Measurements from ENCODE around the gene NUDT13. TPM values are rescaled to one million over a fixed set of nuclear protein-coding genes. Genes with fewer than 3 reads are reported as not detected.

The NUDT13 gene
- total and polyA plus RNA-seq, 9 of the 15 experiments (the other 6 are each of a cell fraction or from before 2014, with no cell fraction given): 4.7 to 11.1 (median 5.6) TPM

DNA sequence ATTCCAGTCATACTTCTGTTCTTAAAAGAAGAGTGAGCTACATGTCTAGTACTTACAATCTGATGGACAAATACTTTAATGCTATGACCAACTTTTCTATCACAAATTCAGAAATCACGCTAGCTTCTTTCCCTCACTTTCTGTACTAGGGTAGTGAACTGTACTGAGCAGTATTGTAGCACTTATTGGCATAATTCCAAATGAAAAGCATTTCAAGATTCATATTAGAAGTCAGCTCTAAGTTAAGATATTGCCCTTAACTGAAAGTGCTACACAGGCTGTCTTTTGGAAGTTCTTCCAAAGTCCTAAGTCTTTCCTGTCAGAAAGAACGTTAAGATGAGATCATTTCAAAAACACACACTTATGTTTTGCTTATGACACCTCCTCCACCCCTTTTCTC lies 27.0 kb upstream of the NUDT13 start:
- peaks cover 3% of the 10 kb centered on the region; the same call in 2 of the 3 replicates for H3K36me3 ChIP-seq (ENCODE audit: control insufficient read depth, insufficient read depth, low read length)
- H3K4me1 ChIP-seq (replicated peaks in 1 of 2; ENCODE audit: control insufficient read depth in 2 of 2, insufficient read depth in 2 of 2, low read length in 2 of 2): peaks cover 4 to 22% of the 10 kb centered on the region in 2 experiments; a peak in 3 of 5 replicates
- H4K20me1 ChIP-seq (replicated peaks; ENCODE audit: control insufficient read depth, insufficient read depth, low read length): peaks cover 24% of the 10 kb centered on the region
- ChIA-PET POLR2A (interaction anchor here (1.0 to 3.5 kb wide), 3 partner anchors 10 to 18 kb away, joined by 3 to 45 read pairs (median 4); partner anchors contain the start of gene P4HA1), CTCF (ENCODE audit: low intra/inter-chr PET ratio) (no interaction called here)
- H3K27me3 ChIP-seq (ENCODE audit: control insufficient read depth in 2 of 2, insufficient read depth in 2 of 2, low read length in 2 of 2): no peaks in the 10 kb centered on the region
- no peaks in the 10 kb centered on the region for H3K9me1 ChIP-seq (ENCODE audit: control insufficient read depth, insufficient read depth, low read length)
- TF ChIP-seq ATF7 (IDR thresholded peaks at IDR 0.05) (0 out of 2 replicates have a peak, but pooled peaks have one; percentile 13), ZNF780A (CRISPR knock-in tag; IDR thresholded peaks at IDR 0.05) (no peak), NFIC (IDR thresholded peaks at IDR 0.05) (peak; percentile 76)
- H2AFZ ChIP-seq (ENCODE audit: low read depth, low read length): no peak overlapping the region
- WGBS (ENCODE audit: insufficient coverage, low coverage, missing lambda C conversion rate): 38% methylated on average over 2 of the region's 2 CpGs
- H3K27ac ChIP-seq (ENCODE audit: extremely low read depth, low read depth, low read length): peak overlapping the region; percentile 0; the same call in 1 of the 3 replicates
- BruUV-seq (replicated peaks): no TSS peak
- in situ Hi-C loops (cut with MboI): no loop called here
- H3K9me3 ChIP-seq (replicated peaks; ENCODE audit: control insufficient read depth, insufficient read depth, low read depth, low read length): no peaks in the 10 kb centered on the region
- no peak overlapping the region for H3K9ac ChIP-seq (ENCODE audit: insufficient read depth in 1 of 2, low read depth in 2 of 2, low read length in 2 of 2)
- peak; percentile 32 for FAIRE-seq
- no peak; the same call in 2 of the 3 replicates for ATAC-seq
- H3K4me3 ChIP-seq: no peak overlapping the region
- DNase-seq (ENCODE audit: extremely low read depth in 1 of 4, low spot score in 3 of 4): no peak
- intact Hi-C loops (cut with micrococcal nuclease): no loop called here
- no peak overlapping the region for H3K4me2 ChIP-seq (ENCODE audit: insufficient read depth, low read length)
- H3K79me2 ChIP-seq (ENCODE audit: control insufficient read depth, insufficient read depth, low read length): peaks cover 92% of the 10 kb centered on the region

DNA sequence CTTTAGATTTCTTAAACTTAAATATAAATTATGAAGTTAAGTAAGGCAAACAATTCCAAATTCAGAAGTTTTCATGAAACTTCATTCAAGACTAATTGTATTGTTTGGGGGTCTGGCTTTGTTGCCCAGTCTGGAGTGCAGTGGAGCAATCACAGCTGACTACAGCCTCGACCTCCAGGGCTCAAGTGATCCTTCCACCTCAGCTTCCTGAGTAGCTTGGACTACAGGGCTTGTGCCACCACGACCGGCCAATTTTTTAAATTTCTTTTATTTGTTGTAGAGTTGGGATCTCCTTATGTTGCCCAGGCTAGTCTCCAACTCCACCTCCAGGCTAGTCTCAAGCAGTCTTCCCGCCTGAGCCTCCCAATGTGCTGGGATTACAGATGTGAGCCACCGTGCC lies 26.0 kb upstream of the NUDT13 start:
- peaks cover 3% of the 10 kb centered on the region; the same call in 2 of the 3 replicates for H3K36me3 ChIP-seq (ENCODE audit: control insufficient read depth, insufficient read depth, low read length)
- peaks cover 27% of the 10 kb centered on the region for H4K20me1 ChIP-seq (replicated peaks; ENCODE audit: control insufficient read depth, insufficient read depth, low read length)
- H3K27ac ChIP-seq (ENCODE audit: extremely low read depth, low read depth, low read length): no peak overlapping the region
- H3K4me1 ChIP-seq (replicated peaks in 1 of 2; ENCODE audit: control insufficient read depth in 2 of 2, insufficient read depth in 2 of 2, low read length in 2 of 2): peaks cover 4 to 24% of the 10 kb centered on the region in 2 experiments; a peak in 3 of 5 replicates
- intact Hi-C loops (cut with micrococcal nuclease) (no loop called here), in situ Hi-C loops (cut with MboI) (no loop called here)
- TF ChIP-seq PHB (CRISPR knock-in tag; IDR thresholded peaks at IDR 0.05) (no peak), ZNF41 (CRISPR knock-in tag; conservative IDR thresholded peaks at IDR 0.05) (no peak), ZNF121 (CRISPR knock-in tag; conservative IDR thresholded peaks at IDR 0.05) (peak; percentile 30; the same call in 1 of the 2 replicates), MAFK (IDR thresholded peaks at IDR 0.05; ENCODE audit: low read length) (no peak)
- WGBS (ENCODE audit: insufficient coverage, low coverage, missing lambda C conversion rate): 68% methylated on average over 5 of the region's 5 CpGs
- no peaks in the 10 kb centered on the region for H3K27me3 ChIP-seq (ENCODE audit: control insufficient read depth in 2 of 2, insufficient read depth in 2 of 2, low read length in 2 of 2)
- FAIRE-seq (no peak), ATAC-seq (no peak), DNase-seq (ENCODE audit: extremely low read depth in 1 of 4, low spot score in 3 of 4) (no peak)
- no peak overlapping the region for H3K9ac ChIP-seq (ENCODE audit: insufficient read depth in 1 of 2, low read depth in 2 of 2, low read length in 2 of 2)
- H2AFZ ChIP-seq (ENCODE audit: low read depth, low read length): no peak overlapping the region
- no peaks in the 10 kb centered on the region for H3K9me1 ChIP-seq (ENCODE audit: control insufficient read depth, insufficient read depth, low read length)
- no TSS peak for BruUV-seq (replicated peaks)
- peaks cover 94% of the 10 kb centered on the region for H3K79me2 ChIP-seq (ENCODE audit: control insufficient read depth, insufficient read depth, low read length)
- ChIA-PET CTCF (ENCODE audit: low intra/inter-chr PET ratio) (no interaction called here), POLR2A (interaction anchor here (1.3 to 3.5 kb wide), 3 partner anchors 10 to 23 kb away, joined by 3 to 45 read pairs (median 4); partner anchors contain the start of gene P4HA1)
- no peak overlapping the region for H3K4me2 ChIP-seq (ENCODE audit: insufficient read depth, low read length)
- H3K4me3 ChIP-seq: no peak overlapping the region
- H3K9me3 ChIP-seq (replicated peaks; ENCODE audit: control insufficient read depth, insufficient read depth, low read depth, low read length): no peaks in the 10 kb centered on the region

Data from K562 (cell line).